H1 (cell line): ENCODE results near the gene MAPKAP1. TPM values are rescaled to one million over a fixed set of nuclear protein-coding genes. Genes with fewer than 3 reads are reported as not detected.
A peak's percentile ranks its signal among the peaks of the same experiment; 100 is the strongest.

ENCODE experiments used
- TEAD4 ChIP-seq: IDR thresholded peaks from 2 replicates; pipeline ENCODE4 v1.6.1; 2012; ENCODE audit warnings: low read depth, low read length, inconsistent platforms, mixed read lengths
- polyA plus RNA-seq, 7 experiments: library from polyadenylated mRNA; depleted of rRNA in 3 of 7; stranded (reverse) in 5 of 7; unstranded in 2 of 7; fragments of >200 nt in 5 of 7; fragments of 200-250 nt in 2 of 7; gene quantifications; 1 replicate in 5 of 7; 2 replicates in 1 of 7; 4 replicates in 1 of 7; pipeline versions ENCODE4 v1.2.1 to v1.2.3, GENCODE V29; 2011 to 2013; ENCODE audit warnings: missing spikeins in 2 of 7, mixed read lengths in 2 of 7
- total RNA-seq: library from RNA; stranded (reverse); fragmentation: NEBNext Ultra II Directional; extraction: Animal tissue kit (Norgen Biotek cat#: 25700); gene quantifications from 2 replicates; pipeline ENCODE4 v1.2.1, GENCODE V29; 2021
- TF ChIP-seq, protein P1 (sequence below): fragments of 300-600 bp; sonication (generic); IDR thresholded peaks from 2 replicates; pipeline ENCODE4 v1.7.1; 2012; ENCODE audit warnings: low read length, moderate library complexity, mild to moderate bottlenecking, inconsistent platforms; ENCODE audit not compliant: insufficient replicate concordance

The MAPKAP1 gene
- total and polyA plus RNA-seq, 2 of the 8 experiments (the other 6 are each of a cell fraction or from before 2014, with no cell fraction given): 79.2 to 140 TPM

DNA sequence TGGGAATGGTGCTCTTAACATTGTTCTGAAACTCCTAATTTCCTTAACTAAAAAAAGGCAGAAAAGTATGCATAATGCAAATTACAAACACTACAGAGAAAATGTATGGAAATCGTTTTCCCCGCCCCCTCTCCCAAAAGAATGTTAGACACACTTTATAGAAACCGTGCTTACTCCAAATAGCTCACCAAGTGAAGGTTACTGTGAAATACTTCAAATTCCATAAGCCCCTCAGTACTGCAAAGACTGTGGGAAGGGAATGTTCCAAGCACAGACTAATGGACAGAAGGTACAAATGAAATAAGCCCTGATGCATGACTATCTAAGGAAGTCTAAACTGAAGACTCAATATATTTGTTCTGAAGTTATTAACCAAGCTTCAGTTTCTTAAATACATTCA is 12.5 kb downstream of the MAPKAP1 start (continued):
- TF ChIP-seq, protein P1, sequence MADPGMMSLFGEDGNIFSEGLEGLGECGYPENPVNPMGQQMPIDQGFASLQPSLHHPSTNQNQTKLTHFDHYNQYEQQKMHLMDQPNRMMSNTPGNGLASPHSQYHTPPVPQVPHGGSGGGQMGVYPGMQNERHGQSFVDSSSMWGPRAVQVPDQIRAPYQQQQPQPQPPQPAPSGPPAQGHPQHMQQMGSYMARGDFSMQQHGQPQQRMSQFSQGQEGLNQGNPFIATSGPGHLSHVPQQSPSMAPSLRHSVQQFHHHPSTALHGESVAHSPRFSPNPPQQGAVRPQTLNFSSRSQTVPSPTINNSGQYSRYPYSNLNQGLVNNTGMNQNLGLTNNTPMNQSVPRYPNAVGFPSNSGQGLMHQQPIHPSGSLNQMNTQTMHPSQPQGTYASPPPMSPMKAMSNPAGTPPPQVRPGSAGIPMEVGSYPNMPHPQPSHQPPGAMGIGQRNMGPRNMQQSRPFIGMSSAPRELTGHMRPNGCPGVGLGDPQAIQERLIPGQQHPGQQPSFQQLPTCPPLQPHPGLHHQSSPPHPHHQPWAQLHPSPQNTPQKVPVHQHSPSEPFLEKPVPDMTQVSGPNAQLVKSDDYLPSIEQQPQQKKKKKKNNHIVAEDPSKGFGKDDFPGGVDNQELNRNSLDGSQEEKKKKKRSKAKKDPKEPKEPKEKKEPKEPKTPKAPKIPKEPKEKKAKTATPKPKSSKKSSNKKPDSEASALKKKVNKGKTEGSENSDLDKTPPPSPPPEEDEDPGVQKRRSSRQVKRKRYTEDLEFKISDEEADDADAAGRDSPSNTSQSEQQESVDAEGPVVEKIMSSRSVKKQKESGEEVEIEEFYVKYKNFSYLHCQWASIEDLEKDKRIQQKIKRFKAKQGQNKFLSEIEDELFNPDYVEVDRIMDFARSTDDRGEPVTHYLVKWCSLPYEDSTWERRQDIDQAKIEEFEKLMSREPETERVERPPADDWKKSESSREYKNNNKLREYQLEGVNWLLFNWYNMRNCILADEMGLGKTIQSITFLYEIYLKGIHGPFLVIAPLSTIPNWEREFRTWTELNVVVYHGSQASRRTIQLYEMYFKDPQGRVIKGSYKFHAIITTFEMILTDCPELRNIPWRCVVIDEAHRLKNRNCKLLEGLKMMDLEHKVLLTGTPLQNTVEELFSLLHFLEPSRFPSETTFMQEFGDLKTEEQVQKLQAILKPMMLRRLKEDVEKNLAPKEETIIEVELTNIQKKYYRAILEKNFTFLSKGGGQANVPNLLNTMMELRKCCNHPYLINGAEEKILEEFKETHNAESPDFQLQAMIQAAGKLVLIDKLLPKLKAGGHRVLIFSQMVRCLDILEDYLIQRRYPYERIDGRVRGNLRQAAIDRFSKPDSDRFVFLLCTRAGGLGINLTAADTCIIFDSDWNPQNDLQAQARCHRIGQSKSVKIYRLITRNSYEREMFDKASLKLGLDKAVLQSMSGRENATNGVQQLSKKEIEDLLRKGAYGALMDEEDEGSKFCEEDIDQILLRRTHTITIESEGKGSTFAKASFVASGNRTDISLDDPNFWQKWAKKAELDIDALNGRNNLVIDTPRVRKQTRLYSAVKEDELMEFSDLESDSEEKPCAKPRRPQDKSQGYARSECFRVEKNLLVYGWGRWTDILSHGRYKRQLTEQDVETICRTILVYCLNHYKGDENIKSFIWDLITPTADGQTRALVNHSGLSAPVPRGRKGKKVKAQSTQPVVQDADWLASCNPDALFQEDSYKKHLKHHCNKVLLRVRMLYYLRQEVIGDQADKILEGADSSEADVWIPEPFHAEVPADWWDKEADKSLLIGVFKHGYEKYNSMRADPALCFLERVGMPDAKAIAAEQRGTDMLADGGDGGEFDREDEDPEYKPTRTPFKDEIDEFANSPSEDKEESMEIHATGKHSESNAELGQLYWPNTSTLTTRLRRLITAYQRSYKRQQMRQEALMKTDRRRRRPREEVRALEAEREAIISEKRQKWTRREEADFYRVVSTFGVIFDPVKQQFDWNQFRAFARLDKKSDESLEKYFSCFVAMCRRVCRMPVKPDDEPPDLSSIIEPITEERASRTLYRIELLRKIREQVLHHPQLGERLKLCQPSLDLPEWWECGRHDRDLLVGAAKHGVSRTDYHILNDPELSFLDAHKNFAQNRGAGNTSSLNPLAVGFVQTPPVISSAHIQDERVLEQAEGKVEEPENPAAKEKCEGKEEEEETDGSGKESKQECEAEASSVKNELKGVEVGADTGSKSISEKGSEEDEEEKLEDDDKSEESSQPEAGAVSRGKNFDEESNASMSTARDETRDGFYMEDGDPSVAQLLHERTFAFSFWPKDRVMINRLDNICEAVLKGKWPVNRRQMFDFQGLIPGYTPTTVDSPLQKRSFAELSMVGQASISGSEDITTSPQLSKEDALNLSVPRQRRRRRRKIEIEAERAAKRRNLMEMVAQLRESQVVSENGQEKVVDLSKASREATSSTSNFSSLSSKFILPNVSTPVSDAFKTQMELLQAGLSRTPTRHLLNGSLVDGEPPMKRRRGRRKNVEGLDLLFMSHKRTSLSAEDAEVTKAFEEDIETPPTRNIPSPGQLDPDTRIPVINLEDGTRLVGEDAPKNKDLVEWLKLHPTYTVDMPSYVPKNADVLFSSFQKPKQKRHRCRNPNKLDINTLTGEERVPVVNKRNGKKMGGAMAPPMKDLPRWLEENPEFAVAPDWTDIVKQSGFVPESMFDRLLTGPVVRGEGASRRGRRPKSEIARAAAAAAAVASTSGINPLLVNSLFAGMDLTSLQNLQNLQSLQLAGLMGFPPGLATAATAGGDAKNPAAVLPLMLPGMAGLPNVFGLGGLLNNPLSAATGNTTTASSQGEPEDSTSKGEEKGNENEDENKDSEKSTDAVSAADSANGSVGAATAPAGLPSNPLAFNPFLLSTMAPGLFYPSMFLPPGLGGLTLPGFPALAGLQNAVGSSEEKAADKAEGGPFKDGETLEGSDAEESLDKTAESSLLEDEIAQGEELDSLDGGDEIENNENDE: no peak
- TF ChIP-seq TEAD4: 0 out of 2 replicates have a peak, but pooled peaks have one; percentile 37
